CD14-positive monocyte (primary cell): ENCODE data around the gene SRC. TPM values are rescaled to one million over a fixed set of nuclear protein-coding genes. Genes with fewer than 3 reads are reported as not detected.

ENCODE experiments used
- DNase-seq, 3 donors: peaks; one replicate each; pipeline ENCODE4 v3.0.0-alpha.2; 2011 to 2022
- H2AFZ ChIP-seq: 2 replicates; pipeline ENCODE4 v1.6.0; 2012; ENCODE audit warnings: mild to moderate bottlenecking, low read depth, low read length, inconsistent platforms; ENCODE audit not compliant: insufficient read depth, poor library complexity, severe bottlenecking
- H3K27ac ChIP-seq, 2 donors: 1 replicate in 1 of 2; 2 replicates in 1 of 2; pipeline ENCODE4 v1.5.1; 2012 to 2013; ENCODE audit warnings: low read length in 2 of 2, control low read depth in 1 of 2, inconsistent platforms in 1 of 2, low read depth in 1 of 2, mild to moderate bottlenecking in 1 of 2
- H3K27me3 ChIP-seq, 2 donors: one replicate each; pipeline versions ENCODE4 v1.6.0 to v1.6.1; 2011 to 2013; ENCODE audit warnings: low read length in 2 of 2; ENCODE audit not compliant: control insufficient read depth in 2 of 2, insufficient read depth in 2 of 2
- H3K36me3 ChIP-seq, 2 donors: replicated peaks in 1 of 2; 1 replicate in 1 of 2; 2 replicates in 1 of 2; pipeline versions ENCODE4 v1.5.1 to v1.6.1; 2012 to 2013; ENCODE audit warnings: low read length in 2 of 2, control low read depth in 1 of 2, inconsistent platforms in 1 of 2, mild to moderate bottlenecking in 1 of 2; ENCODE audit not compliant: insufficient read depth in 2 of 2, control insufficient read depth in 1 of 2
- H3K4me1 ChIP-seq, 2 donors: 1 replicate in 1 of 2; 2 replicates in 1 of 2; pipeline versions ENCODE4 v1.5.1 to v1.6.1; 2012 to 2013; ENCODE audit warnings: low read length in 2 of 2, control low read depth in 1 of 2, inconsistent platforms in 1 of 2, mild to moderate bottlenecking in 1 of 2, moderate library complexity in 1 of 2; ENCODE audit not compliant: insufficient read depth in 2 of 2, control insufficient read depth in 1 of 2
- H3K4me2 ChIP-seq: replicated peaks from 2 replicates; pipeline ENCODE3; 2012; ENCODE audit warnings: low read length, moderate library complexity, mild to moderate bottlenecking; ENCODE audit not compliant: poor library complexity, severe bottlenecking; ENCODE audit errors: extremely low read depth
- H3K4me3 ChIP-seq, 3 experiments: fragments of 200-600 bp in 1 of 3; sonication (generic) in 1 of 3; replicated peaks in 1 of 3; 1 replicate in 2 of 3; 2 replicates in 1 of 3; pipeline ENCODE4 v1.5.1; 2011 to 2013; ENCODE audit warnings: low read length in 3 of 3, mild to moderate bottlenecking in 3 of 3, control low read depth in 2 of 3, low read depth in 2 of 3, inconsistent platforms in 1 of 3, moderate library complexity in 1 of 3
- H3K79me2 ChIP-seq: 2 replicates; pipeline ENCODE4 v1.6.0; 2012; ENCODE audit warnings: mild to moderate bottlenecking, control low read depth, inconsistent platforms, low read length, moderate library complexity; ENCODE audit not compliant: insufficient read depth
- H3K9ac ChIP-seq: 2 replicates; pipeline ENCODE4 v1.6.0; 2017; ENCODE audit warnings: low read length, mild to moderate bottlenecking; ENCODE audit not compliant: insufficient read depth, poor library complexity, severe bottlenecking
- H3K9me3 ChIP-seq, 2 donors: replicated peaks in 1 of 2; 1 replicate in 1 of 2; 2 replicates in 1 of 2; pipeline versions ENCODE4 v1.5.1 to v1.6.1; 2012 to 2013; ENCODE audit warnings: low read length in 2 of 2, control low read depth in 1 of 2; ENCODE audit not compliant: control insufficient read depth in 1 of 2, insufficient read depth in 1 of 2
- H4K20me1 ChIP-seq: 2 replicates; pipeline ENCODE4 v1.6.0; 2012; ENCODE audit warnings: mild to moderate bottlenecking, low read length, control low read depth, moderate library complexity; ENCODE audit not compliant: insufficient read depth
- H3K27ac Mint-ChIP-seq, 7 donors: one replicate each; pipeline ENCODE4 v1.8.0; 2020; ENCODE audit warnings: mild to moderate bottlenecking in 7 of 7, mixed read lengths in 7 of 7, moderate library complexity in 6 of 7, inconsistent platforms in 2 of 7
- H3K27me3 Mint-ChIP-seq, 3 donors: one replicate each; pipeline ENCODE4 v1.8.0; 2021 to 2022; ENCODE audit warnings: low read depth in 3 of 3, mild to moderate bottlenecking in 3 of 3, mixed read lengths in 3 of 3, moderate library complexity in 3 of 3, inconsistent platforms in 1 of 3
- H3K36me3 Mint-ChIP-seq, 2 donors: one replicate each; pipeline ENCODE4 v1.8.0; 2020; ENCODE audit warnings: mixed read lengths in 2 of 2, inconsistent platforms in 1 of 2, mild to moderate bottlenecking in 1 of 2
- H3K4me1 Mint-ChIP-seq: one replicate; pipeline ENCODE4 v1.8.0; 2020; ENCODE audit warnings: mild to moderate bottlenecking, mixed read lengths
- H3K4me3 Mint-ChIP-seq, 2 donors: one replicate each; pipeline ENCODE4 v1.8.0; 2020; ENCODE audit warnings: mild to moderate bottlenecking in 2 of 2, mixed read lengths in 2 of 2, moderate library complexity in 1 of 2
- H3K9me3 Mint-ChIP-seq, 7 donors: one replicate each; pipeline ENCODE4 v1.8.0; 2020 to 2022; ENCODE audit warnings: mixed read lengths in 7 of 7, mild to moderate bottlenecking in 6 of 7, moderate library complexity in 6 of 7, inconsistent platforms in 2 of 7
- CTCF ChIP-seq: fragments of 200-600 bp; IDR thresholded peaks from one replicate; pipeline ENCODE4 v1.8.0; 2022; ENCODE audit warnings: antibody characterized with exemption, mild to moderate bottlenecking
- WGBS: methylation state at CpG from one replicate; pipeline ENCODE4 v1.1.5; 2013; ENCODE audit warnings: missing lambda C conversion rate; ENCODE audit not compliant: insufficient coverage; 5-methylcytosine and 5-hydroxymethylcytosine counted together
- intact Hi-C, 2 donors: fragments of 100-400 bp; cut with micrococcal nuclease; formaldehyde crosslinking; loops; one replicate each; pipeline versions ENCODE4 v1.15.0 to v1.15.1; 2023
- polyA plus RNA-seq, 3 donors: library from polyadenylated mRNA; depleted of rRNA in 1 of 3; unstranded in 2 of 3; stranded (reverse) in 1 of 3; fragments of 300-500 nt in 2 of 3; fragments of >200 nt in 1 of 3; fragmentation: Illumina TruSeq in 2 of 3; gene quantifications; 1 replicate in 2 of 3; 2 replicates in 1 of 3; pipeline ENCODE4 v1.2.3, GENCODE V29; 2012 to 2021

Gene SRC
- polyA plus RNA-seq, 3 donors, result 4.9 to 55.1 (median 6.8) TPM

GRCh38 chr20:37398750-37399621 lies 53.0 kb downstream of the SRC start:
- intact Hi-C loops, result no loop called here
- no peak overlapping the region for H3K4me2 ChIP-seq
- peaks cover 10 to 20% of the 10 kb centered on the region in 2 donors for H3K4me1 ChIP-seq
- no peak overlapping the region for H3K4me3 Mint-ChIP-seq
- no peak overlapping the region for H3K27ac ChIP-seq
- peaks cover 0 to 1% (median 0%) of the 10 kb centered on the region in 7 donors for H3K9me3 Mint-ChIP-seq
- no peak overlapping the region for H2AFZ ChIP-seq
- peaks cover 31 to 74% of the 10 kb centered on the region in 2 donors for H3K36me3 ChIP-seq
- peaks cover 14% of the 10 kb centered on the region for H3K4me1 Mint-ChIP-seq
- 86% methylated on average over 12 of the region's 15 CpGs for WGBS
- H4K20me1 ChIP-seq, result peaks cover 47% of the 10 kb centered on the region
- DNase-seq, result no peak
- H3K27ac Mint-ChIP-seq, result no peak overlapping the region
- no peaks in the 10 kb centered on the region for H3K27me3 ChIP-seq
- H3K27me3 Mint-ChIP-seq, result peaks cover 0 to 6% (median 2%) of the 10 kb centered on the region in 3 donors
- TF ChIP-seq CTCF, result no peak
- peaks cover 38 to 50% of the 10 kb centered on the region in 2 donors for H3K36me3 Mint-ChIP-seq
- H3K4me3 ChIP-seq, result no peak overlapping the region
- H3K9me3 ChIP-seq, result no peaks in the 10 kb centered on the region
- H3K9ac ChIP-seq, result no peak overlapping the region
- H3K79me2 ChIP-seq, result no peaks in the 10 kb centered on the region

DNA sequence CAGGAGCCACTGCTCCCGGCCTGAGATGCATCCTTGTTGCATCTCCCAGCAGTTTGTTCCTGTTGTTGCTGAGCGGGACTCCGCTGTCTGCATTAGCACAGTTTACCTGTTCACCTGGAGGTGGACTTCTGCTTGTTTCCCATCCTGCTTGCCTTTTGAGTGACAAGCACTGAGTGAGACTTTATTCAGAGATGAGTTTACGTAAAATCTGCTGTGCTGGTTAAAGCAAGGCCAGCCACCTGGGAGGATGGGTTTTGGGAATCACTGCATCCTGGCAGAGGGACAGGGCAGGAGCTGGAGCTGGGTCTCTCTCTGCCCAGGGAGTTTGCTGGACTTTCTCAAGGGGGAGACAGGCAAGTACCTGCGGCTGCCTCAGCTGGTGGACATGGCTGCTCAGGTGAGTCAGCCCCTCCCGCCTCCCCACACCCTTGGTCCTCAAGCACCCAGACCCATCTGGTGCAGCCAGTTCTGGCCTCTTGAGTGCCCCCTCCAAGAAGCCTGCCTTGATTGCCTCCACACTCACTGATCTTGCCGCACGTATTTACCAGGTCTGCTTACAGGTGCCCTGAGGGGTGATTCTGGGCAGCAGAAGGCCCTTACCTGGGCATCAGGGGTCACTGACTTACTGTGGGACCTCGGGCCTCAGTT lies 55.5 kb downstream of the SRC start:
- Histone ChIP-seq H2AFZ (no peak overlapping the region), H4K20me1 (peaks cover 27% of the 10 kb centered on the region), H3K36me3 (peaks cover 29 to 65% of the 10 kb centered on the region in 2 donors), H3K27ac (no peak overlapping the region), H3K4me2 (no peak overlapping the region), H3K27me3 (no peaks in the 10 kb centered on the region), H3K79me2 (no peaks in the 10 kb centered on the region), H3K4me3 (no peak overlapping the region), H3K9ac (no peak overlapping the region), H3K4me1 (peaks cover 5 to 6% of the 10 kb centered on the region in 2 donors), H3K9me3 (no peaks in the 10 kb centered on the region)
- H3K4me3 Mint-ChIP-seq, result no peak overlapping the region
- H3K27me3 Mint-ChIP-seq, result peaks cover 2 to 16% (median 11%) of the 10 kb centered on the region in 3 donors
- H3K36me3 Mint-ChIP-seq, result peaks cover 36 to 48% of the 10 kb centered on the region in 2 donors
- H3K27ac Mint-ChIP-seq, result no peak overlapping the region
- no peak for DNase-seq
- intact Hi-C loops, result loop anchor here in 1 of 2 donors (10.0 kb wide), 1 partner anchor 123 kb away; the partner anchor contains the start of genes BLCAP and NNAT
- TF ChIP-seq CTCF, result no peak
- peaks cover 12% of the 10 kb centered on the region for H3K4me1 Mint-ChIP-seq
- WGBS, result 97% methylated on average over 9 of the region's 9 CpGs
- peaks cover 0 to 1% (median 0%) of the 10 kb centered on the region in 7 donors for H3K9me3 Mint-ChIP-seq
